ENCODE measurements around the gene DNASE1L3. TPM values are rescaled to one million over a fixed set of nuclear protein-coding genes. Genes with fewer than 3 reads are reported as not detected.

Gene DNASE1L3
- total and polyA plus RNA-seq, 2 donors (not counting 3 experiments of a cell fraction or from before 2014, with no cell fraction given), result 0.95 to 1.3 TPM

DNA sequence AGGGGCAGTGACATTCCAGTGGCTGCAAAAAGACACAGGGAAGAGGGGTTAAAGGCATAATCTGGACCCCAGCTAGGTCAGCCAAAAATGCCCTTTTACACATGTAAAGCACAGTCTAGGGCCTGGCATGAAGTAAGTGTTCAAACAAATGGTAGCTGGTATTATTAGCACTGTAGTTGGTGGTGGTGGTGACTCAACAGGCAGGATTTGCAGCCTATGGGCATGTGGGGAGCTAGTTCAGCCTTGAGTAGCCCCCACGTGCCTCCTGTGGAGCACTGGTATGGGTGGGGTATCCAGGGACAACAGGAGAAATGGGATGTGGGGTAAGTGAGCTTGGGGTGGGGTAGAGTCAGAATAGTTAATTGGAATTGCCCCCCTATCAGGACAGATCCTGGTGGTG, 27.6 kb downstream of the DNASE1L3 start:
- H2AFZ ChIP-seq (ENCODE audit: low read depth, low read length), result no peak overlapping the region
- no peaks in the 10 kb centered on the region for H3K79me2 ChIP-seq (ENCODE audit: control insufficient read depth, insufficient read depth, low read length)
- intact Hi-C loops (cut with micrococcal nuclease) (no loop called here), dilution Hi-C loops (cut with MboI; ENCODE audit: extremely low pct_ligation_motif_present, low sequenced_read_pairs) (no loop called here)
- H3K9ac ChIP-seq (replicated peaks; ENCODE audit: extremely low read depth, insufficient read depth, low read length), result no peak overlapping the region
- no peak overlapping the region for H3K4me3 ChIP-seq (replicated peaks in 1 of 3; ENCODE audit: insufficient read depth in 1 of 3, low read depth in 1 of 3, low read length in 3 of 3)
- H3K9me3 ChIP-seq (replicated peaks; ENCODE audit: control insufficient read depth, insufficient read depth, low read length), result no peaks in the 10 kb centered on the region
- TF ChIP-seq, protein P1, sequence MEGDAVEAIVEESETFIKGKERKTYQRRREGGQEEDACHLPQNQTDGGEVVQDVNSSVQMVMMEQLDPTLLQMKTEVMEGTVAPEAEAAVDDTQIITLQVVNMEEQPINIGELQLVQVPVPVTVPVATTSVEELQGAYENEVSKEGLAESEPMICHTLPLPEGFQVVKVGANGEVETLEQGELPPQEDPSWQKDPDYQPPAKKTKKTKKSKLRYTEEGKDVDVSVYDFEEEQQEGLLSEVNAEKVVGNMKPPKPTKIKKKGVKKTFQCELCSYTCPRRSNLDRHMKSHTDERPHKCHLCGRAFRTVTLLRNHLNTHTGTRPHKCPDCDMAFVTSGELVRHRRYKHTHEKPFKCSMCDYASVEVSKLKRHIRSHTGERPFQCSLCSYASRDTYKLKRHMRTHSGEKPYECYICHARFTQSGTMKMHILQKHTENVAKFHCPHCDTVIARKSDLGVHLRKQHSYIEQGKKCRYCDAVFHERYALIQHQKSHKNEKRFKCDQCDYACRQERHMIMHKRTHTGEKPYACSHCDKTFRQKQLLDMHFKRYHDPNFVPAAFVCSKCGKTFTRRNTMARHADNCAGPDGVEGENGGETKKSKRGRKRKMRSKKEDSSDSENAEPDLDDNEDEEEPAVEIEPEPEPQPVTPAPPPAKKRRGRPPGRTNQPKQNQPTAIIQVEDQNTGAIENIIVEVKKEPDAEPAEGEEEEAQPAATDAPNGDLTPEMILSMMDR (IDR thresholded peaks at IDR 0.05; ENCODE audit: extremely low read depth in 1 of 2, insufficient read depth in 1 of 2, low read depth in 1 of 2, low read length in 2 of 2), result no peak
- no peak for TF ChIP-seq FOS (IDR thresholded peaks at IDR 0.05; ENCODE audit: borderline replicate concordance, insufficient read depth, low read length)
- no peak for TF ChIP-seq GATA2 (IDR thresholded peaks at IDR 0.05; ENCODE audit: insufficient read depth, insufficient read length, low read depth, low read length)
- TF ChIP-seq JUN (IDR thresholded peaks at IDR 0.05; ENCODE audit: borderline replicate concordance, insufficient read depth, insufficient read length, low read depth), result no peak
- no peak for TF ChIP-seq EZH2 (IDR thresholded peaks at IDR 0.05; ENCODE audit: borderline replicate concordance, low read depth, low read length, severe bottlenecking)
- TF ChIP-seq MAX (IDR thresholded peaks at IDR 0.05; ENCODE audit: insufficient read depth, insufficient read length), result no peak
- TF ChIP-seq POLR2AphosphoS5 (IDR thresholded peaks at IDR 0.05; ENCODE audit: insufficient read depth, low read depth, low read length), result no peak
- TF ChIP-seq POLR2A (IDR thresholded peaks at IDR 0.05; ENCODE audit: low read depth, low read length), result no peak
- TF ChIP-seq MYC (IDR thresholded peaks at IDR 0.05; ENCODE audit: low read depth, low read length), result no peak
- POLR2A ChIA-PET, result no interaction called here
- CTCF ChIA-PET, result interaction anchor here (8.3 to 10.8 kb wide), 3 partner anchors 35 to 123 kb away, joined by 93 to 369 read pairs (median 294); partner anchors contain the start of genes HTD2 and RPP14
- H4K20me1 ChIP-seq (replicated peaks; ENCODE audit: control insufficient read depth, extremely low read depth, insufficient read depth, low read length), result no peaks in the 10 kb centered on the region
- H3K4me1 ChIP-seq (ENCODE audit: control insufficient read depth, extremely low read depth, insufficient read depth, low read length), result no peaks in the 10 kb centered on the region
- FAIRE-seq, result no peak
- no peak overlapping the region for H3K4me2 ChIP-seq (ENCODE audit: insufficient read depth, low read length)
- no peaks in the 10 kb centered on the region for H3K27me3 ChIP-seq (ENCODE audit: control insufficient read depth in 2 of 2, insufficient read depth in 2 of 2, low read length in 2 of 2)
- no peak overlapping the region for H3K27ac ChIP-seq (ENCODE audit: insufficient read depth, low read depth, low read length)
- H3K9me1 ChIP-seq (replicated peaks; ENCODE audit: control insufficient read depth, extremely low read depth, insufficient read depth, low read length), result no peaks in the 10 kb centered on the region
- DNase-seq (ENCODE audit: low read depth, low spot score), result no peak
- no TSS peak for BruUV-seq (replicated peaks)
- H3K36me3 ChIP-seq (ENCODE audit: control insufficient read depth in 2 of 2, extremely low read depth in 1 of 2, insufficient read depth in 2 of 2, low read length in 2 of 2), result no peaks in the 10 kb centered on the region

Measured in endothelial cell of umbilical vein (primary cell).